Right lobe of liver (tissue), 6 donors: ENCODE measurements around the gene PHF10. TPM values are rescaled to one million over a fixed set of nuclear protein-coding genes. Genes with fewer than 3 reads are reported as not detected.
A peak's percentile ranks its signal among the peaks of the same experiment; 100 is the strongest.

Experiments
- ATAC-seq, 4 donors: fragments of 200-7000 bp; cut with Tn5 transposase; one replicate each; pipeline ENCODE4 v1.9.1; 2020; ENCODE audit warnings: mild to moderate bottlenecking in 4 of 4, moderate library complexity in 4 of 4
- DNase-seq, 3 donors: peaks; one replicate each; pipeline ENCODE4 v3.0.0-alpha.2; 2020
- H3K27ac ChIP-seq, 3 donors: fragments of 200-600 bp; one replicate each; pipeline ENCODE4 v1.8.0; 2022
- H3K27me3 ChIP-seq, 2 donors: fragments of 200-600 bp; one replicate each; pipeline ENCODE4 v1.8.0; 2022
- H3K36me3 ChIP-seq, 4 donors: fragments of 200-600 bp; sonication (generic) in 1 of 4; one replicate each; pipeline versions ENCODE4 v1.5.1 to v1.8.0; 2017 to 2022; ENCODE audit warnings: control low read depth in 1 of 4
- H3K4me1 ChIP-seq, 4 donors: fragments of 200-600 bp; sonication (generic) in 1 of 4; one replicate each; pipeline versions ENCODE4 v1.5.1 to v1.8.0; 2017 to 2022; ENCODE audit warnings: control low read depth in 1 of 4
- H3K4me3 ChIP-seq, 3 donors: fragments of 200-600 bp; one replicate each; pipeline ENCODE4 v1.8.0; 2022
- H3K9me3 ChIP-seq, 4 donors: fragments of 200-600 bp; sonication (generic) in 1 of 4; one replicate each; pipeline versions ENCODE4 v1.5.1 to v1.8.0; 2017 to 2022; ENCODE audit warnings: control low read depth in 1 of 4
- CTCF ChIP-seq, 4 donors: fragments of 200-600 bp in 3 of 4; fragments of 450-650 bp in 1 of 4; IDR thresholded peaks; one replicate each; pipeline versions ENCODE4 v1.5.1 to v1.8.0; 2016 to 2022; ENCODE audit warnings: antibody characterized with exemption in 4 of 4, mild to moderate bottlenecking in 2 of 4
- POLR2A ChIP-seq: fragments of 450-650 bp; IDR thresholded peaks from one replicate; pipeline ENCODE4 v1.6.1; 2017; ENCODE audit warnings: antibody characterized with exemption, mild to moderate bottlenecking
- WGBS: methylation state at CpG from one replicate; pipeline ENCODE4 v1.1.6; 2018; ENCODE audit warnings: low coverage, low lambda C conversion rate; ENCODE audit not compliant: insufficient coverage; ENCODE audit errors: missing lambda C conversion rate; 5-methylcytosine and 5-hydroxymethylcytosine counted together
- intact Hi-C, 2 donors: fragments of 100-400 bp; cut with DNase I; formaldehyde crosslinking; loops; one replicate each; pipeline versions ENCODE4 v1.11.2 to v1.14.1; 2022
- total RNA-seq, 6 experiments: library from RNA; depleted of rRNA in 2 of 6; stranded (reverse); fragments of >200 nt in 2 of 6; fragmentation: NEBNext Ultra II Directional in 3 of 6; extraction: Animal tissue kit (Norgen Biotek cat#: 25700) in 3 of 6; gene quantifications; one replicate each; pipeline versions ENCODE4 v1.1.0 to v1.2.4, GENCODE V29; 2016 to 2023
- donor health status: DM: no; HTN: yes; CAD: no.
- donor health status: DM: no; HTN: no; CAD: no.
- donor health status: DM: no; HTN: no; CAD: no.
- donor health status: DM: no; HTN: yes; CAD: no.
- donor health status: DM: no; HTN: yes; CAD: no.

Gene PHF10
- total RNA-seq, 6 experiments from 2014 or later, result 19.9 to 31.4 (median 25.0) TPM

- ATAC-seq (no peak), DNase-seq (no peak)
- intact Hi-C loops, result no loop called here
- Histone ChIP-seq H3K27me3 (no peaks in the 10 kb centered on the region), H3K27ac (no peak overlapping the region), H3K9me3 (no peaks in the 10 kb centered on the region), H3K4me3 (no peak overlapping the region), H3K36me3 (no peaks in the 10 kb centered on the region), H3K4me1 (peaks cover 0 to 19% (median 7%) of the 10 kb centered on the region in 4 donors)
- TF ChIP-seq CTCF (IDR thresholded peaks at IDR 0.05) (no peak), POLR2A (no peak)
- 100% methylated on average over 1 of the region's 1 CpG for WGBS
Measured at GRCh38 chr6:169726049-169726400, 1.7 kb upstream of the PHF10 start.

- Histone ChIP-seq H3K27ac (peak overlapping the region; percentile 80 to 94 (median 83)), H3K4me1 (peaks cover 0 to 21% (median 8%) of the 10 kb centered on the region in 4 donors), H3K4me3 (peak overlapping the region; percentile 49 to 65 (median 60)), H3K9me3 (no peaks in the 10 kb centered on the region), H3K36me3 (no peaks in the 10 kb centered on the region), H3K27me3 (no peaks in the 10 kb centered on the region)
- TF ChIP-seq CTCF (IDR thresholded peaks at IDR 0.05) (no peak), POLR2A (peak; percentile 68)
- ATAC-seq (peak; percentile 45 to 79 (median 66)), DNase-seq (peak; percentile 56 to 83 (median 63))
- intact Hi-C loops, result no loop called here
- WGBS, result 27% methylated on average over 23 of the region's 29 CpGs
Measured at GRCh38 chr6:169725125-169726048, 1.1 kb upstream of the PHF10 start.

GRCh38 chr6:169723991-169724493 is 258 bp downstream of the PHF10 start:
- Histone ChIP-seq H3K36me3 (no peaks in the 10 kb centered on the region), H3K27me3 (no peaks in the 10 kb centered on the region), H3K4me3 (peak overlapping the region in 2 of 3 donors; percentile 46 to 65), H3K27ac (peak overlapping the region; percentile 39 to 88 (median 52)), H3K9me3 (no peaks in the 10 kb centered on the region), H3K4me1 (peaks cover 0 to 21% (median 8%) of the 10 kb centered on the region in 4 donors)
- TF ChIP-seq POLR2A (peak; percentile 18), CTCF (IDR thresholded peaks at IDR 0.05) (no peak)
- DNase-seq (peak; percentile 54 to 63 (median 54)), ATAC-seq (peak; percentile 10 to 45 (median 38))
- intact Hi-C loops, result no loop called here
- WGBS, result under 1% methylated on average over 34 of the region's 89 CpGs

- Histone ChIP-seq H3K27me3 (no peaks in the 10 kb centered on the region), H3K27ac (peak overlapping the region; percentile 75 to 90 (median 88)), H3K9me3 (no peaks in the 10 kb centered on the region), H3K4me3 (peak overlapping the region; percentile 53 to 73 (median 66)), H3K36me3 (no peaks in the 10 kb centered on the region), H3K4me1 (peaks cover 0 to 21% (median 8%) of the 10 kb centered on the region in 4 donors)
- WGBS, result 0% methylated on average over 27 of the region's 70 CpGs
- DNase-seq (peak; percentile 86 to 89 (median 89)), ATAC-seq (peak; percentile 63 to 76 (median 75))
- TF ChIP-seq CTCF (IDR thresholded peaks at IDR 0.05) (no peak), POLR2A (peak; percentile 37)
- intact Hi-C loops, result no loop called here
Measured at GRCh38 chr6:169723200-169723909, 945 bp downstream of the PHF10 start.
